Vagina (tissue), 2 donors: ENCODE results near the gene KNDC1.

Experiments
- CTCF ChIP-seq, 3 experiments: fragments of 450-650 bp in 2 of 3; fragments of 200-600 bp in 1 of 3; sonication (generic) in 1 of 3; IDR thresholded peaks; one replicate each; pipeline ENCODE4 v1.5.1; 2017 to 2019; ENCODE audit warnings: antibody characterized with exemption in 3 of 3, mild to moderate bottlenecking in 2 of 3, moderate library complexity in 2 of 3
- POLR2AphosphoS5 ChIP-seq, 2 donors: sonication (generic); formaldehyde crosslinking; IDR thresholded peaks; one replicate each; pipeline ENCODE4 v1.9.0; 2017; ENCODE audit warnings: antibody characterized with exemption in 2 of 2, mild to moderate bottlenecking in 2 of 2, low read depth in 1 of 2; ENCODE audit not compliant: insufficient read depth in 1 of 2

DNA sequence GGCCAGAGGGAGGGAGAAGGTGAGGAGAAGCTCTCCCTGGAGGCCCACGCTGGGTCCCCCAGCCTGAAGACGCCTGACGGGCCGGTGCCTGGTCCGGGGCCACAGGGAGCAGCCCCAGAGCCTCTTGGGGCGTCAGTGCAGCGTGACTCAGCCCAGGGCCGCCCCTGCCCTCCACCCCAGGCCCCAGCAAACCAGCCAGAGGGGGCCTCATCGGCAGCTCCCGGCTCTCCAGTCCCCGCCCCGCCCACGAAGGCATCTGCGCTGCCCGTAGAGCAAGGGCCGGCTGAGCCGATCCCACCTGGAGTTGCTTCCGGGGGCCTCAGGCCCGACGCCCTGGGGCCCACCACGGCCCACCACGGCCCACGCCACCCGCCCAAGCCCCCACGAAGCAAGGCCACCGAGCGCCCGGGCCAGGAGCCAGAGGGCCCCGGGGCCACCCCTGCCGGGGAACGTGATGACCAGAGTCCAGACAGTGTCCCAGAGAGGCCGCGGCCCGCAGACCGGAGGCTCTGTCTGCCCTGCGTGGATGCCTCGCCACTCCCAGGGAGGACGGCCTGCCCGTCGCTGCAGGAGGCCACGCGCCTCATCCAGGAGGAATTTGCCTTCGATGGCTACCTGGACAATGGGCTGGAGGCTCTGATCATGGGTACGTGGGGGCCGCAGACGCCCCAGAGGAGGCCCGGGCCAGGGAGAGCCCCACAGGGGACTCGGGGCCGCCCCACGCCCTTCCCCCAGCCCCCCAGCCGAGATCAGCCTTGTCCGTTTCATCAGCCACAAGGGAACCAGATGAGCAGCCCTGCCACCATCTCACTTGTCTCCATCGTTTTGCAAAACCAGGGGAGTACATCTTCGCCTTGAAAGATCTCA lies 38.8 kb downstream of the KNDC1 start:
- TF ChIP-seq CTCF (IDR thresholded peaks at IDR 0.05) (no peak), POLR2AphosphoS5 (IDR thresholded peaks at IDR 0.05; ENCODE audit: insufficient read depth in 1 of 2, low read depth in 1 of 2) (no peak)
